Muscle layer of colon (tissue), 2 donors: ENCODE results near the gene KIRREL3.

Experiments
- H3K27ac ChIP-seq: one replicate; pipeline ENCODE4 v1.7.0; 2013; ENCODE audit warnings: low read depth, mild to moderate bottlenecking, low read length, moderate library complexity
- H3K27me3 ChIP-seq, 2 donors: one replicate each; pipeline ENCODE4 v1.7.0; 2013; ENCODE audit warnings: low read length in 2 of 2, mild to moderate bottlenecking in 2 of 2; ENCODE audit not compliant: insufficient read depth in 2 of 2, control insufficient read depth in 1 of 2
- H3K36me3 ChIP-seq: one replicate; pipeline ENCODE4 v1.7.0; 2013; ENCODE audit warnings: mild to moderate bottlenecking, low read length; ENCODE audit not compliant: insufficient read depth
- H3K4me1 ChIP-seq: one replicate; pipeline ENCODE4 v1.7.0; 2013; ENCODE audit warnings: mild to moderate bottlenecking, low read length; ENCODE audit not compliant: insufficient read depth
- H3K4me3 ChIP-seq, 2 donors: one replicate each; pipeline ENCODE4 v1.7.0; 2013; ENCODE audit warnings: low read length in 2 of 2, low read depth in 1 of 2, mild to moderate bottlenecking in 1 of 2, moderate library complexity in 1 of 2
- H3K9ac ChIP-seq: one replicate; pipeline ENCODE4 v1.7.0; 2013; ENCODE audit warnings: low read length
- H3K9me3 ChIP-seq: one replicate; pipeline ENCODE4 v1.7.0; 2013; ENCODE audit warnings: mild to moderate bottlenecking, low read length
- donor health status: abdominal sarcoma.
- donor health status: Adenocarcinoma of cecum.

KIRREL3 gene

GRCh38 chr11:126433989-126434949 is 566.3 kb downstream of the KIRREL3 start:
- H3K27ac ChIP-seq: no peak overlapping the region
- no peaks in the 10 kb centered on the region for H3K27me3 ChIP-seq
- H3K36me3 ChIP-seq: no peaks in the 10 kb centered on the region
- no peak overlapping the region for H3K9ac ChIP-seq
- no peak overlapping the region for H3K4me3 ChIP-seq
- no peaks in the 10 kb centered on the region for H3K9me3 ChIP-seq
- peaks cover 13% of the 10 kb centered on the region for H3K4me1 ChIP-seq

- Histone ChIP-seq H3K36me3 (no peaks in the 10 kb centered on the region), H3K9ac (no peak overlapping the region), H3K27me3 (no peaks in the 10 kb centered on the region), H3K4me3 (no peak overlapping the region), H3K27ac (no peak overlapping the region), H3K9me3 (no peaks in the 10 kb centered on the region), H3K4me1 (peaks cover 13% of the 10 kb centered on the region)
These were observed 567.2 kb downstream of the KIRREL3 start for GRCh38 chr11:126433244-126433846.

- H3K4me1 ChIP-seq: peaks cover 18% of the 10 kb centered on the region
- H3K27ac ChIP-seq: no peak overlapping the region
These were observed 568.0 kb downstream of the KIRREL3 start for GRCh38 chr11:126432525-126432924.

GRCh38 chr11:126432065-126432461 is 568.5 kb downstream of the KIRREL3 start:
- H3K27ac ChIP-seq: no peak overlapping the region
- H3K9ac ChIP-seq: no peak overlapping the region

More at GRCh38 chr11:126432525-126432924, 568.0 kb downstream of the KIRREL3 start:
- H3K9me3 ChIP-seq: no peaks in the 10 kb centered on the region
- no peaks in the 10 kb centered on the region for H3K36me3 ChIP-seq
- H3K4me3 ChIP-seq: no peak overlapping the region
- H3K9ac ChIP-seq: no peak overlapping the region
- no peaks in the 10 kb centered on the region for H3K27me3 ChIP-seq

GRCh38 chr11:126431401-126432064 is 569.0 kb downstream of the KIRREL3 start:
- Histone ChIP-seq H3K9me3 (no peaks in the 10 kb centered on the region), H3K27ac (no peak overlapping the region), H3K4me3 (no peak overlapping the region), H3K27me3 (no peaks in the 10 kb centered on the region), H3K36me3 (no peaks in the 10 kb centered on the region), H3K9ac (no peak overlapping the region), H3K4me1 (peaks cover 27% of the 10 kb centered on the region)

More at GRCh38 chr11:126432065-126432461, 568.5 kb downstream of the KIRREL3 start:
- Histone ChIP-seq H3K9me3 (no peaks in the 10 kb centered on the region), H3K27me3 (no peaks in the 10 kb centered on the region), H3K4me3 (no peak overlapping the region), H3K36me3 (no peaks in the 10 kb centered on the region), H3K4me1 (peaks cover 22% of the 10 kb centered on the region)

- H3K4me3 ChIP-seq: no peak overlapping the region
- no peaks in the 10 kb centered on the region for H3K36me3 ChIP-seq
- no peak overlapping the region for H3K27ac ChIP-seq
- no peaks in the 10 kb centered on the region for H3K27me3 ChIP-seq
- no peaks in the 10 kb centered on the region for H3K9me3 ChIP-seq
- H3K4me1 ChIP-seq: peaks cover 29% of the 10 kb centered on the region
- H3K9ac ChIP-seq: no peak overlapping the region
These were observed 569.8 kb downstream of the KIRREL3 start for GRCh38 chr11:126430581-126431335.

GRCh38 chr11:126426820-126427749 is 573.5 kb downstream of the KIRREL3 start:
- H3K27me3 ChIP-seq: no peaks in the 10 kb centered on the region
- peaks cover 23% of the 10 kb centered on the region for H3K4me1 ChIP-seq
- H3K9me3 ChIP-seq: no peaks in the 10 kb centered on the region
- no peaks in the 10 kb centered on the region for H3K36me3 ChIP-seq
- no peak overlapping the region for H3K9ac ChIP-seq
- peak overlapping the region; percentile 12 for H3K27ac ChIP-seq
- H3K4me3 ChIP-seq: no peak overlapping the region

- H3K4me3 ChIP-seq: no peak overlapping the region
- no peak overlapping the region for H3K27ac ChIP-seq
These were observed 574.5 kb downstream of the KIRREL3 start for GRCh38 chr11:126426106-126426505.

GRCh38 chr11:126424471-126425039 is 576.0 kb downstream of the KIRREL3 start:
- H3K9me3 ChIP-seq: no peaks in the 10 kb centered on the region
- no peak overlapping the region for H3K27ac ChIP-seq
- H3K36me3 ChIP-seq: no peaks in the 10 kb centered on the region
- H3K4me1 ChIP-seq: peaks cover 16% of the 10 kb centered on the region
- H3K4me3 ChIP-seq: no peak overlapping the region
- H3K27me3 ChIP-seq: no peaks in the 10 kb centered on the region
- no peak overlapping the region for H3K9ac ChIP-seq

More at GRCh38 chr11:126426106-126426505, 574.5 kb downstream of the KIRREL3 start:
- Histone ChIP-seq H3K27me3 (no peaks in the 10 kb centered on the region), H3K9me3 (no peaks in the 10 kb centered on the region), H3K36me3 (no peaks in the 10 kb centered on the region), H3K9ac (no peak overlapping the region), H3K4me1 (peaks cover 16% of the 10 kb centered on the region)

- H3K36me3 ChIP-seq: no peaks in the 10 kb centered on the region
- H3K27ac ChIP-seq: no peak overlapping the region
- H3K4me3 ChIP-seq: no peak overlapping the region
- H3K4me1 ChIP-seq: peaks cover 16% of the 10 kb centered on the region
- H3K27me3 ChIP-seq: no peaks in the 10 kb centered on the region
- no peak overlapping the region for H3K9ac ChIP-seq
- no peaks in the 10 kb centered on the region for H3K9me3 ChIP-seq
These were observed 576.8 kb downstream of the KIRREL3 start for GRCh38 chr11:126423743-126424142.
